HG02970 (cell line): ENCODE measurements around the gene EYS.

Experiments
- ATAC-seq: cut with Tn5 transposase; IDR thresholded peaks from one replicate; pipeline ENCODE4 v1.9.1; 2021; ENCODE audit warnings: mild to moderate bottlenecking, moderate library complexity, moderate number of reproducible peaks; ENCODE audit not compliant: unreplicated experiment, low FRiP score

Gene EYS

GRCh38 chr6:63677282-63677681 lies 2029.7 kb downstream of the EYS start:
- no peak for ATAC-seq

- no peak for ATAC-seq
These were observed 2030.5 kb downstream of the EYS start for GRCh38 chr6:63676412-63677114.

GRCh38 chr6:63675138-63675537 lies 2031.9 kb downstream of the EYS start:
- no peak for ATAC-seq

- no peak for ATAC-seq
These were observed 2032.4 kb downstream of the EYS start for GRCh38 chr6:63674635-63675034.

- no peak for ATAC-seq
These were observed 2033.3 kb downstream of the EYS start for GRCh38 chr6:63673692-63674091.

GRCh38 chr6:63672582-63673129 lies 2034.4 kb downstream of the EYS start:
- ATAC-seq: no peak

GRCh38 chr6:63671098-63671754 lies 2035.8 kb downstream of the EYS start:
- ATAC-seq: no peak
